ENCODE data around the gene RIMBP3C. TPM values are rescaled to one million over a fixed set of nuclear protein-coding genes. Genes with fewer than 3 reads are reported as not detected.

RIMBP3C gene
- total and polyA plus RNA-seq, 2 experiments from 2014 or later, result 1.1 TPM; not detected in 1

GRCh38 chr22:21591695-21592094, 40.4 kb upstream of the RIMBP3C start (continued):
- TF ChIP-seq ETS1 (IDR thresholded peaks at IDR 0.05), result no peak

GRCh38 chr22:21590809-21591641, 39.8 kb upstream of the RIMBP3C start:
- TF ChIP-seq CREB1 (CRISPR knock-in tag; IDR thresholded peaks at IDR 0.05; ENCODE audit: low read depth) (no peak), CTCF (conservative IDR thresholded peaks at IDR 0.05; ENCODE audit: low read depth in 2 of 2) (no peak), ZNF331 (CRISPR knock-in tag; IDR thresholded peaks at IDR 0.05; ENCODE audit: low read depth) (no peak), NANOG (IDR thresholded peaks at IDR 0.05; ENCODE audit: borderline replicate concordance) (no peak)

GRCh38 chr22:21589396-21589795, 38.1 kb upstream of the RIMBP3C start:
- Histone ChIP-seq H3K4me1 (ENCODE audit: insufficient read depth) (no peaks in the 10 kb centered on the region; the same call in 1 of the 2 replicates), H3K36me3 (ENCODE audit: insufficient read depth) (peaks cover 5% of the 10 kb centered on the region), H3K4me2 (no peak overlapping the region), H3F3A (replicated peaks; ENCODE audit: low read depth) (peaks cover 7% of the 10 kb centered on the region; the same call in 1 of the 2 replicates), H3K27ac (ENCODE audit: low read depth) (no peak overlapping the region), H3K27me3 (ENCODE audit: insufficient read depth) (no peaks in the 10 kb centered on the region), H4K20me1 (replicated peaks; ENCODE audit: insufficient read depth) (peaks cover 94% of the 10 kb centered on the region), H3K79me2 (replicated peaks; ENCODE audit: insufficient read depth) (peaks cover 100% of the 10 kb centered on the region), H2AFZ (no peak overlapping the region), H3K4me3 (no peak overlapping the region), H3K9me2 (ENCODE audit: insufficient read depth) (no peaks in the 10 kb centered on the region)
- peaks cover 21% of the 10 kb centered on the region for H3K36me3 Mint-ChIP-seq (ENCODE audit: low read depth)
- no peaks in the 10 kb centered on the region; the same call in 2 of the 3 replicates for H3K9me3 Mint-ChIP-seq
- no peak for ATAC-seq
- peaks cover 15% of the 10 kb centered on the region for H3K27me3 Mint-ChIP-seq (ENCODE audit: insufficient read depth, low read depth, poor library complexity)
- H3K4me3 Mint-ChIP-seq, result no peak overlapping the region
- no peak for DNase-seq (ENCODE audit: low spot score)
- H3K4me1 Mint-ChIP-seq, result peaks cover 24% of the 10 kb centered on the region
- no peak overlapping the region for H3K27ac Mint-ChIP-seq
- TF ChIP-seq ZNF114 (CRISPR knock-in tag; IDR thresholded peaks at IDR 0.05) (no peak), ZNF462 (CRISPR knock-in tag; IDR thresholded peaks at IDR 0.05) (no peak), POLR2AphosphoS5 (IDR thresholded peaks at IDR 0.05; ENCODE audit: low read depth) (no peak), JUNB (IDR thresholded peaks at IDR 0.05; ENCODE audit: unreplicated experiment) (no peak), NANOG (IDR thresholded peaks at IDR 0.05; ENCODE audit: borderline replicate concordance) (no peak), CREB1 (CRISPR knock-in tag; IDR thresholded peaks at IDR 0.05; ENCODE audit: low read depth) (no peak), ZNF331 (CRISPR knock-in tag; IDR thresholded peaks at IDR 0.05; ENCODE audit: low read depth) (no peak)

More at GRCh38 chr22:21590809-21591641, 39.8 kb upstream of the RIMBP3C start:
- no peak overlapping the region for H2AFZ ChIP-seq
- H3K4me1 Mint-ChIP-seq, result peaks cover 24% of the 10 kb centered on the region
- 0 out of 2 replicates have a peak overlapping the region, but pooled peaks have one; percentile 39 for H3K27ac ChIP-seq (ENCODE audit: low read depth)
- H4K20me1 ChIP-seq (replicated peaks; ENCODE audit: insufficient read depth), result peaks cover 94% of the 10 kb centered on the region
- H3F3A ChIP-seq (replicated peaks; ENCODE audit: low read depth), result peaks cover 7% of the 10 kb centered on the region; the same call in 1 of the 2 replicates
- peaks cover 13% of the 10 kb centered on the region for H3K36me3 ChIP-seq (ENCODE audit: insufficient read depth)
- H3K79me2 ChIP-seq (replicated peaks; ENCODE audit: insufficient read depth), result peaks cover 100% of the 10 kb centered on the region
- no peak overlapping the region for H3K27ac Mint-ChIP-seq
- no peaks in the 10 kb centered on the region for H3K9me2 ChIP-seq (ENCODE audit: insufficient read depth)
- H3K4me3 ChIP-seq, result no peak overlapping the region
- no peaks in the 10 kb centered on the region; the same call in 2 of the 3 replicates for H3K9me3 Mint-ChIP-seq
- no peak overlapping the region for H3K4me3 Mint-ChIP-seq
- H3K27me3 ChIP-seq (ENCODE audit: insufficient read depth), result no peaks in the 10 kb centered on the region
- H3K4me1 ChIP-seq (ENCODE audit: insufficient read depth), result no peaks in the 10 kb centered on the region; the same call in 1 of the 2 replicates
- DNase-seq (ENCODE audit: low spot score) (no peak), ATAC-seq (no peak)
- H3K4me2 ChIP-seq, result no peak overlapping the region
- peaks cover 37% of the 10 kb centered on the region for H3K36me3 Mint-ChIP-seq (ENCODE audit: low read depth)
- peaks cover 15% of the 10 kb centered on the region for H3K27me3 Mint-ChIP-seq (ENCODE audit: insufficient read depth, low read depth, poor library complexity)

All from GM23338 (cell line).